Measurements from ENCODE around the gene SLCO4C1. TPM values are rescaled to one million over a fixed set of nuclear protein-coding genes. Genes with fewer than 3 reads are reported as not detected.
A peak's percentile ranks its signal among the peaks of the same experiment; 100 is the strongest.

SLCO4C1 gene
- total and polyA plus RNA-seq, 2 of the 13 experiments (the other 11 are each of a cell fraction or from before 2014, with no cell fraction given): 1.3 to 7.8 TPM

GRCh38 chr5:102296178-102296817 is at the start of gene SLCO4C1 (continued):
- TF ChIP-seq ZNF687 (CRISPR knock-in tag; IDR thresholded peaks at IDR 0.05) (peak; percentile 95), ZBTB14 (CRISPR knock-in tag; IDR thresholded peaks at IDR 0.05) (no peak), ZNF18 (CRISPR knock-in tag; IDR thresholded peaks at IDR 0.05; ENCODE audit: insufficient replicate concordance) (no peak), CTCF (CRISPR knock-in tag; IDR thresholded peaks at IDR 0.05) (peak; percentile 99), KDM5B (CRISPR knock-in tag; IDR thresholded peaks at IDR 0.05; ENCODE audit: borderline replicate concordance) (peak; percentile 90; the same call in 1 of the 2 replicates), TFDP2 (CRISPR knock-in tag; IDR thresholded peaks at IDR 0.05) (peak; percentile 72), ATAD3A (CRISPR knock-in tag; IDR thresholded peaks at IDR 0.05) (no peak), ZNF124 (CRISPR knock-in tag; IDR thresholded peaks at IDR 0.05) (peak; percentile 63; the same call in 1 of the 2 replicates), ZNF639 (CRISPR knock-in tag; conservative IDR thresholded peaks at IDR 0.05) (0 out of 2 replicates have a peak, but pooled peaks have one; percentile 46), POGZ (CRISPR knock-in tag; IDR thresholded peaks at IDR 0.05) (peak; percentile 98), PITX1 (CRISPR knock-in tag; IDR thresholded peaks at IDR 0.05) (peak; percentile 65; the same call in 1 of the 2 replicates), ZNF225 (CRISPR knock-in tag; IDR thresholded peaks at IDR 0.05) (no peak; the same call in 1 of the 2 replicates), DMAP1 (CRISPR knock-in tag; IDR thresholded peaks at IDR 0.05) (peak; percentile 60), ZFP37 (CRISPR knock-in tag; IDR thresholded peaks at IDR 0.05; ENCODE audit: borderline replicate concordance) (peak; percentile 67; the same call in 1 of the 2 replicates), ATF1 (CRISPR knock-in tag; IDR thresholded peaks at IDR 0.05) (no peak)
